Endothelial cell of umbilical vein (primary cell): Measurements from ENCODE around the gene ENGASE. TPM values are rescaled to one million over a fixed set of nuclear protein-coding genes. Genes with fewer than 3 reads are reported as not detected.

Experiments used
- BruUV-seq: library from RNA; stranded (reverse); fragments of 400-500 nt; replicated peaks from 2 replicates; lab custom pipeline; 2021; lab: Mats Ljungman, UMichigan
- CTCF ChIA-PET: fragments of 300-600, 350-600 bp; sonication (Branson Sonifier 250); formaldehyde crosslinking; loops from one replicate; lab custom pipeline; 2021; ENCODE audit warnings: antibody characterized with exemption, inconsistent platforms; lab: Charles Lee
- POLR2A ChIA-PET: fragments of 300-600, 350-600 bp; sonication (Branson Sonifier 250); formaldehyde crosslinking; loops from one replicate; lab custom pipeline; 2021; ENCODE audit warnings: antibody characterized with exemption, inconsistent platforms; lab: Charles Lee
- DNase-seq: peaks from one replicate; pipeline ENCODE4 v3.0.0-alpha.2; 2011; ENCODE audit warnings: low read depth, low spot score
- FAIRE-seq: peaks from 2 replicates; lab custom pipeline; 2011; peaks lifted over from hg19 to GRCh38; lab: Jason Lieb, UNC
- H2AFZ ChIP-seq: 2 replicates; pipeline ENCODE4 v1.6.0; 2012; ENCODE audit warnings: low read depth, low read length, control low read depth, inconsistent platforms
- H3K27ac ChIP-seq: 2 replicates; pipeline ENCODE4 v1.5.1; 2011; ENCODE audit warnings: low read depth, mild to moderate bottlenecking, control low read depth, low read length, moderate library complexity; ENCODE audit not compliant: insufficient read depth
- H3K27me3 ChIP-seq, 2 experiments: 2 replicates each; pipeline versions ENCODE4 v1.6.0 to v1.6.1; 2011; ENCODE audit warnings: low read length in 2 of 2, mixed read lengths in 1 of 2; ENCODE audit not compliant: control insufficient read depth in 2 of 2, insufficient read depth in 2 of 2
- H3K36me3 ChIP-seq, 2 experiments: 2 replicates in 1 of 2; 3 replicates in 1 of 2; pipeline ENCODE4 v1.5.1; 2011; ENCODE audit warnings: low read length in 2 of 2, mild to moderate bottlenecking in 1 of 2, moderate library complexity in 1 of 2; ENCODE audit not compliant: control insufficient read depth in 2 of 2, insufficient read depth in 2 of 2; ENCODE audit errors: extremely low read depth in 1 of 2
- H3K4me1 ChIP-seq: 3 replicates; pipeline ENCODE4 v1.5.1; 2011; ENCODE audit warnings: mild to moderate bottlenecking, low read length; ENCODE audit not compliant: control insufficient read depth, insufficient read depth; ENCODE audit errors: extremely low read depth
- H3K4me2 ChIP-seq: 2 replicates; pipeline ENCODE4 v1.6.1; 2011; ENCODE audit warnings: low read length, control low read depth, mixed read lengths; ENCODE audit not compliant: insufficient read depth
- H3K4me3 ChIP-seq, 3 experiments: fragments of 200-600 bp in 1 of 3; sonication (generic), shearing (Covaris generic) in 1 of 3; replicated peaks in 1 of 3; 2 replicates each; pipeline ENCODE4 v1.5.1; 2011 to 2016; ENCODE audit warnings: control low read depth in 3 of 3, low read length in 3 of 3, mild to moderate bottlenecking in 2 of 3, inconsistent platforms in 1 of 3, low read depth in 1 of 3, moderate library complexity in 1 of 3; ENCODE audit not compliant: insufficient read depth in 1 of 3
- H3K79me2 ChIP-seq: 2 replicates; pipeline ENCODE4 v1.6.0; 2012; ENCODE audit warnings: low read length, inconsistent platforms; ENCODE audit not compliant: control insufficient read depth, insufficient read depth
- H3K9ac ChIP-seq: replicated peaks from 2 replicates; pipeline ENCODE3; 2011; ENCODE audit warnings: low read length, control low read depth; ENCODE audit not compliant: insufficient read depth; ENCODE audit errors: extremely low read depth
- H3K9me1 ChIP-seq: replicated peaks from 3 replicates; pipeline ENCODE4 v1.6.0; 2011; ENCODE audit warnings: mild to moderate bottlenecking, low read length; ENCODE audit not compliant: control insufficient read depth, insufficient read depth; ENCODE audit errors: extremely low read depth
- H3K9me3 ChIP-seq: replicated peaks from 2 replicates; pipeline ENCODE4 v1.5.1; 2012; ENCODE audit warnings: low read length, inconsistent platforms; ENCODE audit not compliant: control insufficient read depth, insufficient read depth
- H4K20me1 ChIP-seq: replicated peaks from 2 replicates; pipeline ENCODE3; 2011; ENCODE audit warnings: mild to moderate bottlenecking, low read length; ENCODE audit not compliant: control insufficient read depth, insufficient read depth; ENCODE audit errors: extremely low read depth
- CTCF ChIP-seq, 2 donors: IDR thresholded peaks; 1 replicate in 1 of 2; 2 replicates in 1 of 2; pipeline ENCODE4 v1.5.1; 2011; ENCODE audit warnings: low read length in 2 of 2, mild to moderate bottlenecking in 2 of 2, moderate library complexity in 2 of 2, control low read depth in 1 of 2, inconsistent platforms in 1 of 2, low read depth in 1 of 2; ENCODE audit not compliant: insufficient read depth in 1 of 2; ENCODE audit errors: extremely low read depth in 1 of 2
- EZH2 ChIP-seq: IDR thresholded peaks from 2 replicates; pipeline ENCODE4 v1.6.1; 2012; ENCODE audit warnings: borderline replicate concordance, low read depth, mild to moderate bottlenecking, moderate library complexity, low read length, inconsistent platforms; ENCODE audit not compliant: severe bottlenecking
- FOS ChIP-seq: IDR thresholded peaks from 2 replicates; pipeline ENCODE4 v1.6.1; 2011; ENCODE audit warnings: mild to moderate bottlenecking, low read length, moderate library complexity, borderline replicate concordance; ENCODE audit not compliant: insufficient read depth
- GATA2 ChIP-seq: IDR thresholded peaks from 2 replicates; pipeline ENCODE4 v1.7.0; 2011; ENCODE audit warnings: low read depth, mild to moderate bottlenecking, moderate library complexity, mixed read lengths, low read length; ENCODE audit not compliant: insufficient read length, insufficient read depth
- JUN ChIP-seq: IDR thresholded peaks from 2 replicates; pipeline ENCODE4 v1.6.1; 2011; ENCODE audit warnings: borderline replicate concordance, low read depth; ENCODE audit not compliant: insufficient read length, insufficient read depth
- MAX ChIP-seq: IDR thresholded peaks from 2 replicates; pipeline ENCODE4 v1.6.1; 2011; ENCODE audit not compliant: insufficient read depth, insufficient read length
- MYC ChIP-seq: IDR thresholded peaks from one replicate; pipeline ENCODE4 v1.6.1; 2011; ENCODE audit warnings: mild to moderate bottlenecking, low read depth, low read length
- POLR2A ChIP-seq: IDR thresholded peaks from 2 replicates; pipeline ENCODE4 v1.6.1; 2012; ENCODE audit warnings: low read depth, mild to moderate bottlenecking, control low read depth, low read length
- dilution Hi-C: fragments of 300-500 bp; cut with MboI; formaldehyde crosslinking; loops from one replicate; pipeline ENCODE4 v1.15.0; 2019; ENCODE audit warnings: low sequenced_read_pairs; ENCODE audit not compliant: extremely low pct_ligation_motif_present
- intact Hi-C: fragments of 100-400 bp; cut with micrococcal nuclease; formaldehyde crosslinking; loops from one replicate; pipeline ENCODE4 v1.10.0; 2022
- polyA plus RNA-seq, 4 experiments: library from polyadenylated mRNA; depleted of rRNA in 3 of 4; stranded (reverse) in 3 of 4; unstranded in 1 of 4; fragments of >200 nt; gene quantifications; 2 replicates each; pipeline versions ENCODE4 v1.2.1 to v1.2.3, GENCODE V29; 2011 to 2012; ENCODE audit warnings: missing spikeins in 1 of 4
- total RNA-seq: library from RNA; stranded (reverse); gene quantifications from 2 replicates; pipeline ENCODE4 v1.2.3, GENCODE V29; 2021

ENGASE gene
- total and polyA plus RNA-seq, 2 donors (not counting 3 experiments of a cell fraction or from before 2014, with no cell fraction given): 13.7 to 20.8 TPM

GRCh38 chr17:79086609-79087427, 12.2 kb downstream of the ENGASE start:
- no peak overlapping the region for H3K27ac ChIP-seq
- no peaks in the 10 kb centered on the region for H3K9me3 ChIP-seq
- dilution Hi-C loops (no loop called here), intact Hi-C loops (loop anchor here (1.0 to 10.0 kb wide), 4 partner anchors 78 to 621 kb away; no protein-coding TSS in a partner anchor)
- CTCF ChIA-PET: interaction anchor here (0.6 to 14.1 kb wide), 18 partner anchors 8 to 622 kb away, joined by 3 to 428 read pairs (median 4); partner anchors contain the start of gene ENGASE
- H3K4me3 ChIP-seq: no peak overlapping the region
- no peaks in the 10 kb centered on the region for H3K27me3 ChIP-seq
- FAIRE-seq (no peak), DNase-seq (no peak)
- H3K36me3 ChIP-seq: peaks cover 0 to 3% of the 10 kb centered on the region in 2 experiments
- H3K9me1 ChIP-seq: no peaks in the 10 kb centered on the region
- no peaks in the 10 kb centered on the region for H4K20me1 ChIP-seq
- no peak overlapping the region for H3K9ac ChIP-seq
- no peaks in the 10 kb centered on the region for H3K4me1 ChIP-seq
- H3K79me2 ChIP-seq: no peaks in the 10 kb centered on the region
- H2AFZ ChIP-seq: no peak overlapping the region
- H3K4me2 ChIP-seq: no peak overlapping the region
- TF ChIP-seq POLR2A: no peak
- no peak for TF ChIP-seq FOS
- TF ChIP-seq EZH2: no peak
- TF ChIP-seq CTCF (IDR thresholded peaks at IDR 0.05; ENCODE audit: extremely low read depth in 1 of 2, insufficient read depth in 1 of 2, low read depth in 1 of 2, low read length in 2 of 2): no peak
- TF ChIP-seq JUN: no peak
- no peak for TF ChIP-seq MAX
- no peak for TF ChIP-seq GATA2
- no peak for TF ChIP-seq MYC
- POLR2A ChIA-PET: interaction anchor here (1.1 kb wide), 1 partner anchor 306 kb away, joined by 4 read pairs; no protein-coding TSS in a partner anchor
- BruUV-seq: no TSS peak
